Measurements from ENCODE around the gene FAM151B. TPM values are rescaled to one million over a fixed set of nuclear protein-coding genes. Genes with fewer than 3 reads are reported as not detected.
"Not testable (repeated sequence)": the region's sequence is repeated elsewhere in the genome, so short reads cannot be mapped to it uniquely, and the experiment has no call there.

Gene FAM151B
- total and polyA plus RNA-seq, 7 experiments from 2014 or later = 0.11 to 3.4 (median 0.43) TPM; not detected in 2

DNA sequence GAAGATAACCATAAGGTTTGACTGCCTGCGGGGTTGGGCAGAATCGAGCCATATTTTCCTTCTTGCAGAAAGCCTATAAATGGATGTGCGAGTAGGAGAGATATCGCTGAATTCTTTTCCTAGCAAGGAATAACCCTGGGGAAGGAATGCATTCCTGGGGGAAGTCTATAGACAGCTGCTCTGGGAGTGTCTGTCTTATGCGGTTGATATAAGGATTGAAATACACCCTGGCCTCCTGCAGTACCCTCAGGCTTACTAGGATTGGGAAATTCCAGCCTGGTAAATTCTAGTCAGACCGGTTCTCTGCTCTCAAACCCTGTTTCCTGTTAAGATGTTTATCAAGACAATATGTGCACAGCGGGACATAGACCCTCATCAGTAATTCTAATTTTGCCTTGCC lies 5.5 kb downstream of the FAM151B start:
- H3K4me1 Mint-ChIP-seq; H3K27ac Mint-ChIP-seq; ATAC-seq; H3K4me3 ChIP-seq (ENCODE audit: low read length); H3K36me3 ChIP-seq (ENCODE audit: control insufficient read depth in 2 of 3, insufficient read depth in 3 of 3, low read length in 3 of 3); DNase-seq; H3K36me3 Mint-ChIP-seq; H3K4me3 Mint-ChIP-seq; H3K27ac ChIP-seq (ENCODE audit: low read depth, low read length); H3K9me3 ChIP-seq (ENCODE audit: control insufficient read depth in 2 of 3, low read length in 3 of 3); H3K27me3 ChIP-seq (ENCODE audit: control insufficient read depth in 2 of 2, insufficient read depth in 2 of 2, low read length in 2 of 2); H3K9me3 Mint-ChIP-seq; H3K4me1 ChIP-seq (ENCODE audit: control insufficient read depth in 2 of 2, insufficient read depth in 2 of 2, low read length in 2 of 2); POLR2A ChIA-PET: not testable (repeated sequence)
- CTCF ChIA-PET = interaction anchor here (0.7 to 1.1 kb wide), 2 partner anchors 12 to 175 kb away, joined by 3 to 4 read pairs; no protein-coding TSS in a partner anchor
- peaks cover 0 to 20% (median 0%) of the 10 kb centered on the region in 5 donors for H3K27me3 Mint-ChIP-seq
- intact Hi-C loops (cut with micrococcal nuclease) = loop anchor here in 1 of 2 donors (5.0 kb wide), 1 partner anchor 1256 kb away; the partner anchor contains the start of gene JMY

DNA sequence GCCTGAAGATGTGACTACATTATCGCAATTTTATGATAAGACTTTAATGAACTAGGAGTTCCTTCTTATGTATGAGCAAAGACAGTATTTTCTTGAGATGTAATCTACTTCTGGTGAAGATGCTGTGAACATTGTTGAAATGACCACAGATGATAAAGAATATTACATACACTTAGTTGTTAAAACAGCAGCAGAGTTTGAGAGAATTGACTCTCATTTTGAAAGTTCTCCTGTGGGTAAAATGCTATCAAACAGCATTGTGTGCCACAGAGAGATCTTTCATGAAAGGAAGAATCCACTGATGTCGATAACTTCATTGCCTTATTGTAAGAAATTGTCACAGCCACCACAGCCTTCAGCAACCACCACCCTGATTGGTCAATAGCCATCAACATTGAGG lies 8.0 kb downstream of the FAM151B start:
- H3K4me1 Mint-ChIP-seq = no peaks in the 10 kb centered on the region
- no peaks in the 10 kb centered on the region for H3K4me1 ChIP-seq (ENCODE audit: control insufficient read depth in 2 of 2, insufficient read depth in 2 of 2, low read length in 2 of 2)
- no peak for DNase-seq
- intact Hi-C loops (cut with micrococcal nuclease) = no loop called here
- ATAC-seq = no peak
- ChIA-PET POLR2A (interaction anchor here (0.7 kb wide), 1 partner anchor 143 kb away, joined by 5 read pairs; no protein-coding TSS in a partner anchor), CTCF (interaction anchor here (0.7 kb wide), 1 partner anchor 803 kb away, joined by 6 read pairs; no protein-coding TSS in a partner anchor)
- H3K4me3 ChIP-seq (ENCODE audit: low read length) = no peak overlapping the region
- no peaks in the 10 kb centered on the region for H3K27me3 ChIP-seq (ENCODE audit: control insufficient read depth in 2 of 2, insufficient read depth in 2 of 2, low read length in 2 of 2)
- H3K27ac ChIP-seq (ENCODE audit: low read depth, low read length) = no peak overlapping the region
- no peaks in the 10 kb centered on the region for H3K9me3 Mint-ChIP-seq
- H3K27ac Mint-ChIP-seq = no peak overlapping the region
- no peaks in the 10 kb centered on the region for H3K36me3 ChIP-seq (ENCODE audit: control insufficient read depth in 2 of 3, insufficient read depth in 3 of 3, low read length in 3 of 3)
- H3K36me3 Mint-ChIP-seq = no peaks in the 10 kb centered on the region
- no peaks in the 10 kb centered on the region for H3K9me3 ChIP-seq (ENCODE audit: control insufficient read depth in 2 of 3, low read length in 3 of 3)
- H3K4me3 Mint-ChIP-seq = no peak overlapping the region
- peaks cover 0 to 3% (median 0%) of the 10 kb centered on the region in 5 donors for H3K27me3 Mint-ChIP-seq

DNA sequence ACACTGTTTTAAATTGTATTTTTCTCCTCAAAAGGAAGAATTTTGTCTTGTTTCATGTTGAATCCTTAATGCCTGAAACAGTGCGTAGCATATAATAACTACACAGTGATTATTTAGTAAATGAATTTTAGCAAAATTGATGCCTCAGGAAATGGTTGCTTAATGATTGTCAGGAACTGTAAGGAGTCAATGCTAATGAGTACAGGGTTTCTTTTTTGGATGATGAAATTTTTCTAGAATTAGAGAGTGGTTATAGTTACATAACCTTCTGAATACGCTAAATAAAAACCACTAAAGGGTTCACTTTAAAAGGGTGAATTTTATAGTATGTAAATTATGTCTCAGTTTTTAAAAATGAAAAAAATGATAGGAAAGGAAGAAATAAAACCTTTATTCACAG lies 14.9 kb downstream of the FAM151B start:
- H3K27me3 ChIP-seq (ENCODE audit: control insufficient read depth in 2 of 2, insufficient read depth in 2 of 2, low read length in 2 of 2) = no peaks in the 10 kb centered on the region
- H3K36me3 ChIP-seq (ENCODE audit: control insufficient read depth in 2 of 3, insufficient read depth in 3 of 3, low read length in 3 of 3) = no peaks in the 10 kb centered on the region
- Mint-ChIP-seq H3K4me3 (no peak overlapping the region), H3K27ac (no peak overlapping the region), H3K9me3 (no peaks in the 10 kb centered on the region), H3K4me1 (peaks cover 0 to 13% (median 5%) of the 10 kb centered on the region in 7 donors), H3K36me3 (peaks cover 0 to 3% (median 0%) of the 10 kb centered on the region in 5 donors), H3K27me3 (peaks cover 0 to 2% (median 0%) of the 10 kb centered on the region in 5 donors)
- ATAC-seq (no peak), DNase-seq (no peak)
- H3K4me1 ChIP-seq (ENCODE audit: control insufficient read depth in 2 of 2, insufficient read depth in 2 of 2, low read length in 2 of 2) = no peaks in the 10 kb centered on the region
- no peaks in the 10 kb centered on the region for H3K9me3 ChIP-seq (ENCODE audit: control insufficient read depth in 2 of 3, low read length in 3 of 3)
- no peak overlapping the region for H3K4me3 ChIP-seq (ENCODE audit: low read length)
- H3K27ac ChIP-seq (ENCODE audit: low read depth, low read length) = no peak overlapping the region
- intact Hi-C loops (cut with micrococcal nuclease) = no loop called here
- ChIA-PET POLR2A (no interaction called here), CTCF (no interaction called here)

DNA sequence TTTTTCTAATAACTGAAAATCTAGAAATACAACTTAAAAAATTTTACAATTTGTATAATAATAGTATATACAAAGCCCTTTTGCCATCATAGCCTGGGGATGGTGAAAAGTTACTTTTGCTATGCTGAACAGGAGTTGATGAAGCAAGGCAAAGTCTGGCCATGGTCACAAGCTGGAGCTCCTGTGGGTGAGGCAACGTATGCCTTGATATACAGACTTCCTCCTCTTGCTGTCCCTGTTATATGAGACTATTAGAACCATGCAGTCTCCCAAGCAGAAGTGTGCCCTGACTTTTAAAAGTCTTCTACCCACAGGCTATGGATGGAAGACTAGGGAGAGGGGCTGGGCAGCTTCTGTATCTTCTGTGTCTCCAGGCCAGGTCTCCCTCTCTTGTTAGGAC lies 15.7 kb downstream of the FAM151B start:
- Histone ChIP-seq H3K27me3 (ENCODE audit: control insufficient read depth in 2 of 2, insufficient read depth in 2 of 2, low read length in 2 of 2) (no peaks in the 10 kb centered on the region), H3K4me1 (ENCODE audit: control insufficient read depth in 2 of 2, insufficient read depth in 2 of 2, low read length in 2 of 2) (no peaks in the 10 kb centered on the region), H3K36me3 (ENCODE audit: control insufficient read depth in 2 of 3, insufficient read depth in 3 of 3, low read length in 3 of 3) (no peaks in the 10 kb centered on the region), H3K27ac (ENCODE audit: low read depth, low read length) (no peak overlapping the region), H3K4me3 (ENCODE audit: low read length) (no peak overlapping the region), H3K9me3 (ENCODE audit: control insufficient read depth in 2 of 3, low read length in 3 of 3) (no peaks in the 10 kb centered on the region)
- ChIA-PET POLR2A (no interaction called here), CTCF (no interaction called here)
- intact Hi-C loops (cut with micrococcal nuclease) = no loop called here
- peaks cover 0 to 13% (median 5%) of the 10 kb centered on the region in 7 donors for H3K4me1 Mint-ChIP-seq
- ATAC-seq = peak; percentile 79
- peaks cover 0 to 5% (median 0%) of the 10 kb centered on the region in 5 donors for H3K36me3 Mint-ChIP-seq
- H3K4me3 Mint-ChIP-seq = peak overlapping the region in 2 of 10 donors; percentile 2 to 6
- H3K27ac Mint-ChIP-seq = peak overlapping the region in 2 of 9 donors; percentile 11 to 56
- H3K27me3 Mint-ChIP-seq = peaks cover 0 to 2% (median 0%) of the 10 kb centered on the region in 5 donors
- no peaks in the 10 kb centered on the region for H3K9me3 Mint-ChIP-seq
- no peak for DNase-seq

DNA sequence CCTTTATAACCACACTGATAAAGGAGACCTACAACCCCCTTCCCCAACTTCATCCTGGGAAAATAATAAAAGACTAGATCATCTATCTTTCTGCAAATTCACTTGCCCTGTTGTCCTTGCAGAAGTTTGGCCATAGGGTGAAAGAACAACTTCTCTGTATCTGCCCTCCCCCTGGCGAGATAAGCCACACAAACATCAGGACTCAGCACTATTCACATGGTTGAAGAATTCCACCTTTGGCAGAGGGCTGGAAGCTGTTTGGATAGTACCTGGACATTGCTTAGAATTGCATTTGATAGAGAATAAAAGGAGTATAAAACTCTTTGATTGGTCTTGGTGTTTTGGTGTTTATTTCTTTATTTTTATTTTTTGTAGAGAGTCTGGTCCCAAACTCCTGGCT lies 16.9 kb downstream of the FAM151B start:
- ATAC-seq (no peak), DNase-seq (no peak)
- Mint-ChIP-seq H3K27me3 (peaks cover 0 to 2% (median 0%) of the 10 kb centered on the region in 5 donors), H3K4me3 (no peak overlapping the region), H3K9me3 (no peaks in the 10 kb centered on the region), H3K4me1 (peaks cover 0 to 13% (median 5%) of the 10 kb centered on the region in 7 donors), H3K36me3 (peaks cover 0 to 7% (median 0%) of the 10 kb centered on the region in 5 donors), H3K27ac (peak overlapping the region in 1 of 9 donors; percentile 18)
- Histone ChIP-seq H3K4me1 (ENCODE audit: control insufficient read depth in 2 of 2, insufficient read depth in 2 of 2, low read length in 2 of 2) (no peaks in the 10 kb centered on the region), H3K9me3 (ENCODE audit: control insufficient read depth in 2 of 3, low read length in 3 of 3) (no peaks in the 10 kb centered on the region), H3K36me3 (ENCODE audit: control insufficient read depth in 2 of 3, insufficient read depth in 3 of 3, low read length in 3 of 3) (no peaks in the 10 kb centered on the region), H3K27me3 (ENCODE audit: control insufficient read depth in 2 of 2, insufficient read depth in 2 of 2, low read length in 2 of 2) (no peaks in the 10 kb centered on the region), H3K27ac (ENCODE audit: low read depth, low read length) (no peak overlapping the region), H3K4me3 (ENCODE audit: low read length) (no peak overlapping the region)
- intact Hi-C loops (cut with micrococcal nuclease) = no loop called here
- ChIA-PET CTCF (no interaction called here), POLR2A (interaction anchor here (0.7 kb wide), 1 partner anchor 16 kb away, joined by 3 read pairs; no protein-coding TSS in a partner anchor)

DNA sequence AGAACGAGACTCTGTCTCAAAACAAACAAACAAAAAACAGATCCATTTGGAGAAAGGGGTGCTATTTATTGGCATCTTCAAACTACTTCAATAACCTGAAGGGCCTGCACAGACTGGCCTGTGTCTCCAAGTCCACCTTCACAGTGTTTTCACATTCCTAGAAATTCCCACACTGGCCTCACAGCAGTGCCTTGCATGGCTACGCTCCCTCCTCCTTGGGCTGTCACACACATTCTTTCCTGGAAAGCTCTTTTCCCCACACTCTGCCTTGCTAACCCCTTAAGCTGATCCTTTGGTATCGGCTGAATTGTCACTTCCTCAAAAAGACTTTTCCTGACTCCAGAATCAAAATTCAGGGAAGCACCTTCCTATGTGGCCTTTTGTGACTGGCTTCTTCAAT lies 19.8 kb downstream of the FAM151B start:
- no peak for ATAC-seq
- Mint-ChIP-seq H3K9me3 (peaks cover 0 to 1% (median 0%) of the 10 kb centered on the region in 11 donors), H3K27ac (no peak overlapping the region), H3K4me1 (peaks cover 0 to 13% (median 5%) of the 10 kb centered on the region in 7 donors), H3K36me3 (peaks cover 0 to 9% (median 0%) of the 10 kb centered on the region in 5 donors), H3K27me3 (peaks cover 0 to 2% (median 0%) of the 10 kb centered on the region in 5 donors), H3K4me3 (no peak overlapping the region)
- no peak for DNase-seq
- no peak overlapping the region for H3K4me3 ChIP-seq (ENCODE audit: low read length)
- H3K27me3 ChIP-seq (ENCODE audit: control insufficient read depth in 2 of 2, insufficient read depth in 2 of 2, low read length in 2 of 2) = no peaks in the 10 kb centered on the region
- H3K9me3 ChIP-seq (ENCODE audit: control insufficient read depth in 2 of 3, low read length in 3 of 3) = no peaks in the 10 kb centered on the region
- intact Hi-C loops (cut with micrococcal nuclease) = no loop called here
- ChIA-PET POLR2A (no interaction called here), CTCF (no interaction called here)
- H3K4me1 ChIP-seq (ENCODE audit: control insufficient read depth in 2 of 2, insufficient read depth in 2 of 2, low read length in 2 of 2) = no peaks in the 10 kb centered on the region
- no peaks in the 10 kb centered on the region for H3K36me3 ChIP-seq (ENCODE audit: control insufficient read depth in 2 of 3, insufficient read depth in 3 of 3, low read length in 3 of 3)
- no peak overlapping the region for H3K27ac ChIP-seq (ENCODE audit: low read depth, low read length)

DNA sequence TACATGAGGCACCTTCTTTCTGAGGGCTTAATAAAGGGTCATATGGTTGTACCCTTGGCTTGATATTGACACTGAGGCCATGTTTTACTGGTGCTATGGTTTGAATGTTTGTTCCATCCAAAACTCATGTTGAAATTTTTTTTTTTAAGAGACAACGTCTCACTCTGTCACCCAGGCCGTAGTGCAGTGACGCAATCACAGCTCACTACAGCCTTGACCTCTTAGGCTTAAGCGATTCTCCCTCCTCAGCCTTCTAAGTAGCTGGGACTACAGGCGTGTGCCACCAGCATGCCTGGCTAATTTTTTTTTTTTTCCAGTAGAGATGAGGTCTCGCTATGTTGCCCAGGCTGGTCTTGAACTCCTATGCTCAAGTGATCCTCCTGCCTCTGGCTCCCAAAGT lies 20.9 kb downstream of the FAM151B start:
- POLR2A ChIA-PET = no interaction called here
- no peak for ATAC-seq
- intact Hi-C loops (cut with micrococcal nuclease) = no loop called here

More for the DNA sequence above, 20.9 kb downstream of the FAM151B start:
- H3K27me3 ChIP-seq (ENCODE audit: control insufficient read depth in 2 of 2, insufficient read depth in 2 of 2, low read length in 2 of 2) = no peaks in the 10 kb centered on the region
- DNase-seq = no peak
- Mint-ChIP-seq H3K4me1 (peaks cover 0 to 8% (median 3%) of the 10 kb centered on the region in 7 donors), H3K9me3 (peaks cover 0 to 1% (median 0%) of the 10 kb centered on the region in 11 donors), H3K27ac (no peak overlapping the region), H3K4me3 (no peak overlapping the region), H3K27me3 (peaks cover 0 to 2% (median 0%) of the 10 kb centered on the region in 5 donors), H3K36me3 (peaks cover 0 to 12% (median 0%) of the 10 kb centered on the region in 5 donors)
- H3K9me3 ChIP-seq (ENCODE audit: control insufficient read depth in 2 of 3, low read length in 3 of 3) = no peaks in the 10 kb centered on the region
- CTCF ChIA-PET = no interaction called here
- no peaks in the 10 kb centered on the region for H3K4me1 ChIP-seq (ENCODE audit: control insufficient read depth in 2 of 2, insufficient read depth in 2 of 2, low read length in 2 of 2)
- H3K36me3 ChIP-seq (ENCODE audit: control insufficient read depth in 2 of 3, insufficient read depth in 3 of 3, low read length in 3 of 3) = no peaks in the 10 kb centered on the region
- no peak overlapping the region for H3K4me3 ChIP-seq (ENCODE audit: low read length)
- H3K27ac ChIP-seq (ENCODE audit: low read depth, low read length) = no peak overlapping the region

Measured in naive thymus-derived CD4-positive, alpha-beta T cell (primary cell).